Measurements from ENCODE around the gene KRTAP12-3. TPM values are rescaled to one million over a fixed set of nuclear protein-coding genes. Genes with fewer than 3 reads are reported as not detected.
"Not testable (repeated sequence)": the region's sequence is repeated elsewhere in the genome, so short reads cannot be mapped to it uniquely, and the experiment has no call there.

The KRTAP12-3 gene, protein sequence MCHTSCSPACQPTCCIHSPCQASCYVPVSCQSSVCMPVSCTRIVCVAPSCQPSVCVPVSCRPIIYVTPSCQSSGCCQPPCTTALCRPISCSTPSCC
- polyA plus RNA-seq, result 1 to 10 TPM in 1 of 3 donors, not detected in 2; 1.3 TPM

DNA sequence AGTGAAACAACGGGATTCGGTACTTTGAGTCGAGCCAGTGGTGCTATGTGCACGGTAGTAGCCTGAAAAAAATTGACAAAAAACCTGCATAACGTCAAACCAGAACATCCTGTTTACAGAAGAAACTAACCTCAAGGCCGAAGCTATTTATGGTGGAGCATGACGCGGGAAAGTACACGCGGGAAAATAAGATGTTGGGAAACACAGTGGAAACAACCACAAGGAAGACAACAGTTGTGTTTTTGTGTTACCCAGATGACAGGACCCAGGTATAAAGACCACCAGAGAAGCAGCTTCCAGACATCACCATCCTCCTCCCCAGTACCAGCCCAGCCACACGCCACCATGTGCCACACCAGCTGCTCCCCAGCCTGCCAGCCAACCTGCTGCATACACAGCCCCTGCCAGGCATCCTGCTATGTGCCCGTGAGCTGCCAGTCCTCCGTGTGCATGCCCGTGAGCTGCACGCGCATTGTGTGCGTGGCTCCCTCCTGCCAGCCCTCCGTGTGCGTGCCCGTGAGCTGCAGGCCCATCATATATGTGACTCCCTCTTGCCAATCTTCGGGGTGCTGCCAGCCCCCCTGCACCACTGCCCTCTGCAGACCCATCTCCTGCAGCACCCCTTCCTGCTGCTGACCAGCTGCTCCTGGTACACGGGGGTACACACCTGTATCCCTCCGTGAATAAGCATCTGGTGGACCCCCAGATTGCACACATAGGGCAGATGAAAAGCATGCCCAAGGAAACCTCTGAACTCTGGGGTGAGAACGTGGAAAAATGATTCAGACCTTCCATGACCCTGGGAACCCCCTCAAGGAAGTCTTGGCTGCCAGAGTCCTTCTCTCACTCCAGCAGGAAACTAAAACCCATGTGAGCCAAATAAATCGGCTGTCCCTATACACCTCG lies at the start of gene KRTAP12-3:
Gene KRTAP12-3 (plus strand): TSS at position 298 of the 906 bp plus-strand sequence. CDS start 48 bp downstream, at position 346.
- H3K27me3 Mint-ChIP-seq (ENCODE audit: low read depth in 3 of 3), result peaks cover 4 to 19% (median 15%) of the 10 kb centered on the region in 3 donors
- DNase-seq, result peak; percentile 76 to 86 (median 78)
- H3K9me3 Mint-ChIP-seq, result peaks cover 6 to 18% (median 14%) of the 10 kb centered on the region in 6 donors
- H3K36me3 Mint-ChIP-seq, result peaks cover 10 to 19% (median 12%) of the 10 kb centered on the region in 3 donors
- H3K4me3 Mint-ChIP-seq, result peak within 1 kb of the TSS; percentile 60 to 90 (median 72)
- H3K4me1 Mint-ChIP-seq, result peaks cover 50 to 64% of the 10 kb centered on the region in 2 donors
- H3K27ac Mint-ChIP-seq, result peak within 1 kb of the TSS; percentile 93 to 99 (median 97)

DNA sequence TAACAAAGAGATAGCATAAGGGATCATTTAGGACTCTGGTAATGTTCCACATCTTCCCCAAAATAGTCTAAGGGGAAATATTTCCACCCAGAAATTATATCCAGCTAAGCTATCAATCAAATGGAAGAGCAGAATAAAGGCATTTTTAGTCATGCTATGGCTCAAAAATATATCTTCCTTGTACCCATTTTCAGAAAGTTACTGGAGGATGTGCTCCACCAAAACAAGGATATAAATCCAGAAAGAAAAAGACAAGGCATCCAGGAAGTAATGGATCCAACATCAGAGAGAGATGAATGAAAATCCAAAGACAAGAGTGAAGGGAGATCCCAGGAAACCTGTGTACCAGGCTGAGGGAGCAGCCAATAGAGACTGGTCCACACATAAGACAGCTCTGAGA lies 48.5 kb upstream of the KRTAP12-3 start:
- Mint-ChIP-seq H3K27me3 (ENCODE audit: low read depth in 3 of 3) (peaks cover 2 to 19% (median 3%) of the 10 kb centered on the region in 3 donors), H3K4me3 (no peak overlapping the region), H3K4me1 (peaks cover 0 to 5% of the 10 kb centered on the region in 2 donors), H3K27ac (peak overlapping the region in 1 of 6 donors; percentile 28), H3K9me3 (peaks cover 6 to 28% (median 24%) of the 10 kb centered on the region in 6 donors), H3K36me3 (peaks cover 15 to 21% (median 18%) of the 10 kb centered on the region in 3 donors)
- no peak for DNase-seq

DNA sequence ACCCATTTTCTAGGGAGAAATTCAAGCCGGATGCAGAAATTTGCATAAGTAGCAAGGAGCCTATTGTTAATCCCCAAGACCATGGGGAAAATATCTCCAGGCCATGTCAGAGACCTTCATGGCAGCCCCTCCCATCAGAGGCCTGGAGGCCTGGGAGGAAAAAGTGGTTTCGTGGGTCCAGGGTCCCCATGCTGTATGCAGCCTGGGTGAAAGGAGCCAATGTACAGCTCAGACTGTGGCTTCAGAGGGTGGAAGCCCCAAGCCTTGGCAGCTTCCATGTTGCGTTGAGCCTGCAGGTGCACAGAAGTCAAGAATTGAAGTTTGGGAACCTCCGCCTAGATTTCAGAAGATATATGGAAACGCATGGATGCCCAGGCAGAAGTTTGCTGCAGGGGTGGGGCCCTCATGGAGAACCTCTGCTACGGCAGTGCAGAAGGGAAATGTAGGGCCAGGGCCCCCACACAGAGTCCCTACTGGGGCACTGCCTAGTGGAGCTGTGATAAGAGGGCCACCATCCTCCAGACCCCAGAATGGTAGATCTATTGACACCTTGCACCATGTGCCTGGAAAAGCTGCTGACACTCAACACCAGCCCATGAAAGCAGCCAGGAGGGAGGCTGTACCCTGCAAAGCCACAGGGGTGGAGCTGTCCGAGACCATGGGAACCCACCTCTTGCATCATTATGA lies 47.4 kb upstream of the KRTAP12-3 start:
- DNase-seq, H3K4me1 Mint-ChIP-seq, H3K27ac Mint-ChIP-seq, H3K4me3 Mint-ChIP-seq: not testable (repeated sequence)
- Mint-ChIP-seq H3K27me3 (ENCODE audit: low read depth in 3 of 3) (peaks cover 2 to 11% (median 2%) of the 10 kb centered on the region in 3 donors), H3K36me3 (peaks cover 15 to 21% (median 18%) of the 10 kb centered on the region in 3 donors), H3K9me3 (peaks cover 6 to 28% (median 24%) of the 10 kb centered on the region in 6 donors)

- Mint-ChIP-seq H3K27me3 (ENCODE audit: low read depth in 3 of 3) (peaks cover under 1 to 2% (median 2%) of the 10 kb centered on the region in 3 donors), H3K4me1 (peaks cover 0 to 5% of the 10 kb centered on the region in 2 donors), H3K4me3 (no peak overlapping the region), H3K36me3 (peaks cover 15 to 21% (median 18%) of the 10 kb centered on the region in 3 donors), H3K9me3 (peaks cover 6 to 28% (median 24%) of the 10 kb centered on the region in 6 donors), H3K27ac (no peak overlapping the region)
- no peak for DNase-seq
Measured at GRCh38 chr21:44611551-44611950, 46.2 kb upstream of the KRTAP12-3 start.

DNA sequence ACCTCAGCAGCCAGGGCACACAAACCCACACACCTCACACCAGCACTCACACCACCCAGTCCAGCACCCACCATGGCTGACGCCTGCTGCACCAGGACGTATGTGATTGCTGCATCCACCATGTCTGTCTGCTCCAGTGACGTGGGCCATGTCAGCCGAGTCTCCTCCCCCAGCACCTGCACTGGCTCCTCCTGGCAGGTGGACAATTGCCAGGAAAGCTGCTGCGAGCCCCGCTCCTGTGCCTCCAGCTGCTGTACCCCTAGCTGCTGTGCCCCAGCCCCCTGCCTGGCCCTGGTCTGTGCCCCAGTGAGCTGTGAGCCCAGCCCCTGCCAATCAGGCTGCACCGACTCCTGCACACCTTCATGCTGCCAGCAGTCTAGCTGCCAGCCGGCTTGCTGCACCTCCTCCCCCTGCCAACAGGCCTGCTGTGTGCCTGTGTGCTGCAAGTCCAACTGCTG lies 45.7 kb upstream of the KRTAP12-3 start, which contains the start of gene KRTAP10-8:
Gene KRTAP10-8 (plus strand): TSS at position 51 of the 458 bp plus-strand sequence. CDS start 22 bp downstream, at position 73.
- Mint-ChIP-seq H3K4me3 (no peak within 1 kb of the TSS), H3K9me3 (peaks cover 6 to 28% (median 24%) of the 10 kb centered on the region in 6 donors), H3K27me3 (ENCODE audit: low read depth in 3 of 3) (peaks cover 0 to 4% (median 2%) of the 10 kb centered on the region in 3 donors), H3K27ac (no peak within 1 kb of the TSS), H3K36me3 (peaks cover 15 to 21% (median 18%) of the 10 kb centered on the region in 3 donors), H3K4me1 (peaks cover 0 to 5% of the 10 kb centered on the region in 2 donors)
- peak in 1 of 3 donors; percentile 9 for DNase-seq

DNA sequence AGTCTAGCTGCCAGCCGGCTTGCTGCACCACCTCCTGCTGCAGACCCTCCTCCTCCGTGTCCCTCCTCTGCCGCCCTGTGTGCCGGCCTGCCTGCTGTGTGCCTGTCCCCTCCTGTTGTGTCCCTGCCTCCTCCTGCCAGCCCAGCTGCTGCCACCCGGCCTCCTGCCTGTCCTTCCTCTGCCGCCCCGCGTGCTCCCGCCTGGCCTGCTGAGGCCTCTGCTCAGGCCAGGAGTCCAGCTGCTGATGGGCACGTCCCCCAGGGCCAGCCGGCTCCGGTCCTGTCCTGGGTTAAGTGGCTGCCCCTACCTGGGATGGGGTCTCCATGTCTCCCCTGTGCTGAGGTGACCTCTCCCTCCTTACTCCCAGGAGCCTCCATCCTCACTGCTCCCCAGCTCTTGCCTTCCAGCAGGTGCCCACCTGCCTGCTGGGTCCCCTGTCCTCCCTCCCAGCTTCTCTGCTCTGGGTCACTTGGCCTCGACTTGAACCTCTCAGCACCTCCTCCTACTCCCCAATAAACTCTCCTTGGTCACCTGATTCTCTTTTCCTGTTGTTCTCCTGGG lies 45.0 kb upstream of the KRTAP12-3 start:
- H3K4me1 Mint-ChIP-seq, result peaks cover 6 to 11% of the 10 kb centered on the region in 2 donors
- H3K36me3 Mint-ChIP-seq, result peaks cover 15 to 21% (median 18%) of the 10 kb centered on the region in 3 donors
- peaks cover 0 to 2% (median 2%) of the 10 kb centered on the region in 3 donors for H3K27me3 Mint-ChIP-seq (ENCODE audit: low read depth in 3 of 3)
- H3K9me3 Mint-ChIP-seq, result peaks cover 6 to 28% (median 24%) of the 10 kb centered on the region in 6 donors
- H3K27ac Mint-ChIP-seq, result no peak overlapping the region
- no peak for DNase-seq
- H3K4me3 Mint-ChIP-seq, result peak overlapping the region in 1 of 5 donors; percentile 49

DNA sequence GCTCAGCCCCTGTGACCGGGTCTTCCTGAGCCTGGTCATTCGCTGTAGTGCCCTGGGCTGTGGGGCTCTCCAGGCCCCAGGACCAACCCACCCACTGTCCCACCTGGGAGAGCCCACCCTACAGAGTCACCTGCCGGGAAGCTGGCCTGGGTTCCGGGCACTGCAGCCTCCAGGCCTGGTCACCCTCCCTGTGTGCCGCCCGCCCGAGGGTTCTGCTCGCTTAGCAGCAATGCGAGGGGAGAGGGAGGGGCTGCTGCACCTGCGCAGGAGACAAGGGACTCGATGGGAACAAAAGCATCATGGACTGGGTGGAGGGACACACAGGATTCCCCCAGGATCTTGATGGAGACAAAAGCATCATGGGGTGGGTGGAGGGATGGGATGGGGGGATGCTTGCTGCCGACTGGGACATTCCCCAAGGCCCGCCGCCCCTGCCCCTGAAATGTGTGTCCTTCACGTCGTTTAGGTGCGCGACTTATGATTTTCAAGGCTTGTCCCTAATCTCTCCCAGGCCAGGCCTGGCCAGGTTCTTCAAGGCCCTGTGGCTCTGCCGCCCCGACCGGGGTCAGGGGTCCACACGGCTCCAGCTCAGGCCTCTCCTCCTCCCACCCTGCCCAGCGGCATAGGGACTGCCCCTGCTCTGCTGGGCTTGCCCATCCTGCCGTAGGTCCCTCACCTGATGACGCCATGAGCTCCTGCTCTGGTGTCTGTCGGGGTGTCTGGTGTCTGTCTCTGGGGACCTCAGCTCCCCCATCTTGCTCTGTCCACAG lies 44.2 kb upstream of the KRTAP12-3 start:
- Mint-ChIP-seq H3K27ac (no peak overlapping the region), H3K9me3 (peaks cover 6 to 28% (median 24%) of the 10 kb centered on the region in 6 donors), H3K4me1 (peaks cover 14 to 20% of the 10 kb centered on the region in 2 donors), H3K27me3 (ENCODE audit: low read depth in 3 of 3) (peaks cover 0 to 2% (median 2%) of the 10 kb centered on the region in 3 donors), H3K4me3 (no peak overlapping the region), H3K36me3 (peaks cover 15 to 21% (median 18%) of the 10 kb centered on the region in 3 donors)
- DNase-seq, result no peak

DNA sequence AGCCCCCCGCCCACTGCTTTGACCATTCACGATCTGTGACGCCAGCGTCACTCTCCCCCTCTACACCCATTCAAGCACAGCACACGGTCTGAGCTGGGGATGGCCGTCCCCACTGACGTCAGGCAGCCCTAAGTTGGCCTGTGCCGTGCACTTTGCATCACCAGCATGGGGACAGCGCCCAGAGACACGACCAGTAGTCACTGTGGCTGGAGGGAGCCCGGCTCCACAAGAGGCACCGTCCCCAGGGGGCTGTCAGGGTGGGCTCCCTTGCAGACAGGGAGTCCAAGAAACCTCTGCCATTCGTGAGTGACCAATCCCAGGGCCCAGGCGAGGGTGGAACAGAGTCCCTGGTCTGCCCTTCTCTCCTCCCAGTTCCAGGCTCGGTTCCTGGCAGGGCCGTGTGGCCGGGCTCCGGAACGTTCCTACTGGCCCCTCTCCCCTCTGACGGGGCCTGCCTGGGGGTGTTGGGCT lies 43.5 kb upstream of the KRTAP12-3 start:
- peaks cover 0 to 6% (median 2%) of the 10 kb centered on the region in 3 donors for H3K27me3 Mint-ChIP-seq (ENCODE audit: low read depth in 3 of 3)
- peaks cover 11 to 21% (median 19%) of the 10 kb centered on the region in 3 donors for H3K36me3 Mint-ChIP-seq
- no peak overlapping the region for H3K4me3 Mint-ChIP-seq
- DNase-seq, result no peak
- H3K4me1 Mint-ChIP-seq, result peaks cover 20 to 26% of the 10 kb centered on the region in 2 donors
- H3K9me3 Mint-ChIP-seq, result peaks cover 10 to 26% (median 25%) of the 10 kb centered on the region in 6 donors
- peak overlapping the region in 2 of 6 donors; percentile 15 to 29 for H3K27ac Mint-ChIP-seq

DNA sequence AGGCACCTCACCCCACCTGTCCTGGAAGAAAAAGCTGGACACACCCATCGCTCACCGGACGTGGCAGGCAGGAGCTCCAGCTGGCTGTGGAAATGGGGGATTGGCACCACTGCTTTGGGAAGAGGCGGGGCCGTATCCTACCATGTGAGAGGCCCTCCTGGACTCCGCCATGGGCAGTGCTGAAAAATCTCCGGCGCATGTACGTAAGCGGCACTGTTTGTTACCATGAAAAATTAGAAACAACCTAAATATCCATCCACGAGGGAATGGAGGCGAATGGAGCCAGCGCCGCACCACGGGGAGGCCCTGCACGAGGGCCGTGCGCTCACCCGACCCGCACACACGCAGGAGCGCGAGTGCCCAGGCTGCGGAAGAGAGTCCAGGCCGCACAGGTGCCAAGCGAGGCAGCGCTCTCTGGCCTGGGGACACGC lies 42.8 kb upstream of the KRTAP12-3 start:
- Mint-ChIP-seq H3K36me3 (peaks cover 11 to 22% (median 19%) of the 10 kb centered on the region in 3 donors), H3K9me3 (peaks cover 14 to 26% (median 24%) of the 10 kb centered on the region in 6 donors), H3K27me3 (ENCODE audit: low read depth in 3 of 3) (peaks cover 0 to 6% (median 2%) of the 10 kb centered on the region in 3 donors), H3K4me3 (no peak overlapping the region), H3K27ac (peak overlapping the region in 1 of 6 donors; percentile 29), H3K4me1 (peaks cover 28 to 34% of the 10 kb centered on the region in 2 donors)
- no peak for DNase-seq

GRCh38 chr21:44615466-44615865 lies 42.3 kb upstream of the KRTAP12-3 start:
- Mint-ChIP-seq H3K4me3 (no peak overlapping the region), H3K4me1 (peaks cover 31 to 38% of the 10 kb centered on the region in 2 donors)
- no peak for DNase-seq

DNA sequence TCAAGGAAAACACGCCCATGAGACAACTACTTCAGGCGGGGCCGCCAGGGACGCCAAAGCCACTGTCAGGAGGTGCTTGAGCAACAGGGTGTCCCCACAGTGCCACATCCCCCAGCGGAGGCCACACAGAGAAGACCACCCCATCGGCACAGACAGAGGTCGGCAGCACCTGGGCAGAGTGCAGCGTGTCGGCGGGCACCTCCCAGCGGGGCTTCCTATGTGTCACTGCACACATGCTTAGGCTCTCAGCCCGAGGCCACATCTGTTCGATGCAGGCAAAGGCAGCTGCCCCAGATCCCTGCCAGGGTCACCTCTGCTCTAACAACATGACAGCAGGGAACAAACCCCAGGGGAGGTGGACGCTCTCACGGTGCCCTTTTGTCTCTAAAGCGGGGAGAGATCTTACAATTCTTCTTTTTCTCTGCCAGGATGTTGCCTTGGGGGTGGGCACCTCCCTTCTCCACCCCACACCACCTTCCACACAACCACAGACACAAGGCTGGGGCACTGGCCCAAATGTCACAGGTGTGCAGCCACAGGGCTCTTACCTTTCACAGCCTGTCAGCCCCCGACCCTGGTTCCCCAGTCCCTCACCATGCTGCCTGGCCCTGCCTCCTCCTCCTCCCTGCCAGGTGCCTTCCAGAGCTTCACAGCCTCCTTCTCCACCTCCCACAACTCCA lies 41.7 kb upstream of the KRTAP12-3 start:
- DNase-seq, result no peak
- peaks cover 18 to 25% (median 19%) of the 10 kb centered on the region in 3 donors for H3K36me3 Mint-ChIP-seq
- no peak overlapping the region for H3K4me3 Mint-ChIP-seq
- H3K27ac Mint-ChIP-seq, result no peak overlapping the region
- peaks cover 0 to 6% (median 6%) of the 10 kb centered on the region in 3 donors for H3K27me3 Mint-ChIP-seq (ENCODE audit: low read depth in 3 of 3)
- H3K4me1 Mint-ChIP-seq, result peaks cover 36 to 43% of the 10 kb centered on the region in 2 donors
- H3K9me3 Mint-ChIP-seq, result peaks cover 12 to 25% (median 22%) of the 10 kb centered on the region in 6 donors

More at GRCh38 chr21:44615466-44615865, 42.3 kb upstream of the KRTAP12-3 start:
- peaks cover 0 to 6% (median 2%) of the 10 kb centered on the region in 3 donors for H3K27me3 Mint-ChIP-seq (ENCODE audit: low read depth in 3 of 3)
- H3K36me3 Mint-ChIP-seq, result peaks cover 14 to 25% (median 21%) of the 10 kb centered on the region in 3 donors
- peaks cover 17 to 27% (median 25%) of the 10 kb centered on the region in 6 donors for H3K9me3 Mint-ChIP-seq
- no peak overlapping the region for H3K27ac Mint-ChIP-seq

Measured in immature natural killer cell (primary cell).